Hepatocyte (in vitro differentiated cells): ENCODE results near the gene ERC2. TPM values are rescaled to one million over a fixed set of nuclear protein-coding genes. Genes with fewer than 3 reads are reported as not detected.

Source experiments
- DNase-seq: peaks from one replicate; pipeline ENCODE4 v3.0.0-alpha.2; 2016; ENCODE audit warnings: low spot score
- H2AFZ ChIP-seq: fragments of 200-600 bp; sonication (generic); 2 replicates; pipeline ENCODE4 v1.6.0; 2016; ENCODE audit warnings: antibody characterized with exemption, mild to moderate bottlenecking
- H3K27ac ChIP-seq: fragments of 200-600 bp; sonication (generic); 2 replicates; pipeline ENCODE4 v1.5.1; 2016; ENCODE audit warnings: mild to moderate bottlenecking
- H3K27me3 ChIP-seq: fragments of 200-600 bp; sonication (generic); 2 replicates; pipeline ENCODE4 v1.6.1; 2016
- H3K36me3 ChIP-seq: fragments of 200-600 bp; sonication (generic); replicated peaks from 2 replicates; pipeline ENCODE4 v1.5.1; 2016; ENCODE audit warnings: low read depth; ENCODE audit not compliant: insufficient read depth
- H3K4me1 ChIP-seq: fragments of 200-600 bp; sonication (generic); 2 replicates; pipeline ENCODE4 v1.5.1; 2016; ENCODE audit warnings: mild to moderate bottlenecking, moderate library complexity; ENCODE audit not compliant: insufficient read depth
- H3K4me2 ChIP-seq: fragments of 200-600 bp; sonication (generic); 2 replicates; pipeline ENCODE4 v1.6.0; 2016
- H3K4me3 ChIP-seq: fragments of 200-600 bp; sonication (generic); 2 replicates; pipeline ENCODE4 v1.5.1; 2016; ENCODE audit warnings: mild to moderate bottlenecking
- H3K79me2 ChIP-seq: fragments of 200-600 bp; sonication (generic); 2 replicates; pipeline ENCODE4 v1.6.0; 2017; ENCODE audit warnings: mild to moderate bottlenecking
- H3K9me2 ChIP-seq: fragments of 200-600 bp; sonication (generic); replicated peaks from 2 replicates; pipeline ENCODE4 v1.6.0; 2017; ENCODE audit warnings: mild to moderate bottlenecking; ENCODE audit not compliant: insufficient read depth
- H3K9me3 ChIP-seq: fragments of 200-600 bp; sonication (generic); 2 replicates; pipeline ENCODE4 v1.5.1; 2016; ENCODE audit warnings: low read depth, mild to moderate bottlenecking
- H4K20me1 ChIP-seq: fragments of 200-600 bp; sonication (generic); 2 replicates; pipeline ENCODE4 v1.6.0; 2016; ENCODE audit warnings: mild to moderate bottlenecking; ENCODE audit not compliant: insufficient read depth, poor library complexity, severe bottlenecking
- EZH2 ChIP-seq: fragments of 200-600 bp; sonication (generic); IDR thresholded peaks from 2 replicates; pipeline ENCODE4 v1.6.1; 2016; ENCODE audit warnings: antibody characterized with exemption, mild to moderate bottlenecking, borderline replicate concordance
- EZH2phosphoT487 ChIP-seq: fragments of 200-600 bp; sonication (generic); IDR thresholded peaks from one replicate; pipeline ENCODE4 v1.6.1; 2018; ENCODE audit warnings: antibody characterized with exemption, mild to moderate bottlenecking, low read depth, moderate library complexity; ENCODE audit not compliant: unreplicated experiment, severe bottlenecking
- WGBS: methylation state at CpG from one replicate; pipeline ENCODE4 v1.1.6; 2016; ENCODE audit warnings: low lambda C conversion rate; ENCODE audit errors: missing lambda C conversion rate; 5-methylcytosine and 5-hydroxymethylcytosine counted together
- polyA plus RNA-seq: library from polyadenylated mRNA; unstranded; fragments of >200 nt; fragmentation: Nextera tagmentation; extraction: Ambion mirVana; gene quantifications from 2 replicates; pipeline ENCODE4 v1.2.1, GENCODE V29; 2016
- total RNA-seq: library from RNA; depleted of rRNA; stranded (reverse); fragments of >200 nt; gene quantifications from 2 replicates; pipeline ENCODE4 v1.2.3, GENCODE V29; 2014
- TF ChIP-seq, protein P1 (sequence below): fragments of 200-600 bp; sonication (generic); IDR thresholded peaks from 2 replicates; pipeline ENCODE4 v1.5.1; 2016; ENCODE audit warnings: antibody characterized with exemption, mild to moderate bottlenecking; ENCODE audit not compliant: poor library complexity

ERC2 gene
- total and polyA plus RNA-seq, 2 experiments from 2014 or later = 1.2 to 5.3 TPM

DNA sequence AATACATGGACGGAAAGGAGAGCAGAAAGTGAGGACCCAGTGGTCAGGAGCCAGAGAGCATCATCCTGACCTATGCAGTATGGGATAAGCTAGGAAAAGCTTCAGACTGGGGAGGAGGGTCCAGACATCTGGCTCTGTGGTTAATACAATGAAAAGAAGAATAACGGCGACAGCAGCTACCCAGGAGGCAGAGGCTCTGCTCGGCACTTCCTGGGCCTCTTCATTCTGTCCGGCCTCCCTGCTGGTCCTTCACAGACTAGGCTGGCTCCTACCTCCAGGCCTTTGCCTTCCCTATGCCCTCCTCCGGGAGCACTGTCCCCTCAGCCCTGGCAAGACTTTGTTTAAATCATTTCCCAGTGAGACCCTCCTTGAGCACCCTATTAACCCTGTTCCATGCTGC lies 922.3 kb downstream of the ERC2 start:
- H2AFZ ChIP-seq = no peak overlapping the region
- H3K4me1 ChIP-seq = no peaks in the 10 kb centered on the region
- no peaks in the 10 kb centered on the region for H3K27me3 ChIP-seq
- H4K20me1 ChIP-seq = no peaks in the 10 kb centered on the region
- no peaks in the 10 kb centered on the region for H3K9me3 ChIP-seq
- no peaks in the 10 kb centered on the region for H3K36me3 ChIP-seq
- no peak overlapping the region for H3K27ac ChIP-seq
- no peaks in the 10 kb centered on the region for H3K79me2 ChIP-seq
- H3K4me2 ChIP-seq = no peak overlapping the region
- H3K9me2 ChIP-seq = no peaks in the 10 kb centered on the region
- 86% methylated on average over 6 of the region's 6 CpGs for WGBS
- TF ChIP-seq, protein P1, sequence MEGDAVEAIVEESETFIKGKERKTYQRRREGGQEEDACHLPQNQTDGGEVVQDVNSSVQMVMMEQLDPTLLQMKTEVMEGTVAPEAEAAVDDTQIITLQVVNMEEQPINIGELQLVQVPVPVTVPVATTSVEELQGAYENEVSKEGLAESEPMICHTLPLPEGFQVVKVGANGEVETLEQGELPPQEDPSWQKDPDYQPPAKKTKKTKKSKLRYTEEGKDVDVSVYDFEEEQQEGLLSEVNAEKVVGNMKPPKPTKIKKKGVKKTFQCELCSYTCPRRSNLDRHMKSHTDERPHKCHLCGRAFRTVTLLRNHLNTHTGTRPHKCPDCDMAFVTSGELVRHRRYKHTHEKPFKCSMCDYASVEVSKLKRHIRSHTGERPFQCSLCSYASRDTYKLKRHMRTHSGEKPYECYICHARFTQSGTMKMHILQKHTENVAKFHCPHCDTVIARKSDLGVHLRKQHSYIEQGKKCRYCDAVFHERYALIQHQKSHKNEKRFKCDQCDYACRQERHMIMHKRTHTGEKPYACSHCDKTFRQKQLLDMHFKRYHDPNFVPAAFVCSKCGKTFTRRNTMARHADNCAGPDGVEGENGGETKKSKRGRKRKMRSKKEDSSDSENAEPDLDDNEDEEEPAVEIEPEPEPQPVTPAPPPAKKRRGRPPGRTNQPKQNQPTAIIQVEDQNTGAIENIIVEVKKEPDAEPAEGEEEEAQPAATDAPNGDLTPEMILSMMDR = no peak
- no peak for TF ChIP-seq EZH2phosphoT487
- no peak for TF ChIP-seq EZH2
- H3K4me3 ChIP-seq = no peak overlapping the region
- DNase-seq = no peak

DNA sequence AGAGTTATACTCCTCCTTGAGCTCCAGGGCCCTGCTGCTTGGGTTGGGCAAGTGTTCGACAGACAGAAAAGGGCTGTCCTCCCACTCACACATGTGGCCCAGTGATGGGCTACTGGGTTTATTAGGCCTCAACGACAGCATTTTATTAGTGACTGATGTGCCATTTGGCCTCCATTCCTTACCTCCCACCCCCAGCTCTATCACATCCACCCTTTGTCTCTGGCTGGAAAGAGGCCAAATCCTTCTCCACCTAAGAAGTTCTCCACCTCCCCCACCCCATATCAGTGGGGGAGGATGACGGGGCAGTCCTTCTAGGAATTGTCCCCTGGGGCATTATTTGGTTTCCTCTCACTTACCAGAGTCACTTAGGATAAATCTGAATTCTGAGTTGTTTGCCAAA lies 924.0 kb downstream of the ERC2 start:
- no peaks in the 10 kb centered on the region for H3K9me3 ChIP-seq
- H3K9me2 ChIP-seq = no peaks in the 10 kb centered on the region
- no peak overlapping the region for H3K27ac ChIP-seq
- TF ChIP-seq, protein P1 = no peak
- H3K4me3 ChIP-seq = no peak overlapping the region
- no peaks in the 10 kb centered on the region for H3K36me3 ChIP-seq
- H2AFZ ChIP-seq = no peak overlapping the region
- H3K79me2 ChIP-seq = no peaks in the 10 kb centered on the region
- no peaks in the 10 kb centered on the region for H4K20me1 ChIP-seq
- no peaks in the 10 kb centered on the region for H3K27me3 ChIP-seq
- no peak for DNase-seq
- H3K4me1 ChIP-seq = no peaks in the 10 kb centered on the region
- no peak overlapping the region for H3K4me2 ChIP-seq
- 44% methylated on average over 3 of the region's 3 CpGs for WGBS

- no peaks in the 10 kb centered on the region for H3K36me3 ChIP-seq
- H3K4me3 ChIP-seq = no peak overlapping the region
- H2AFZ ChIP-seq = no peak overlapping the region
- H4K20me1 ChIP-seq = no peaks in the 10 kb centered on the region
- no peak overlapping the region for H3K27ac ChIP-seq
- no peaks in the 10 kb centered on the region for H3K9me3 ChIP-seq
- no peak for DNase-seq
- TF ChIP-seq EZH2phosphoT487 = no peak
- TF ChIP-seq, protein P1 = no peak
- no peak for TF ChIP-seq EZH2
- no peaks in the 10 kb centered on the region for H3K27me3 ChIP-seq
- whole genome bisulfite sequencing = 95% methylated on average over 12 of the region's 12 CpGs
- no peak overlapping the region for H3K4me2 ChIP-seq
- no peaks in the 10 kb centered on the region for H3K4me1 ChIP-seq
- H3K9me2 ChIP-seq = no peaks in the 10 kb centered on the region
- no peaks in the 10 kb centered on the region for H3K79me2 ChIP-seq
These were observed 925.1 kb downstream of the ERC2 start for GRCh38 chr3:55543181-55543614.

GRCh38 chr3:55541456-55541855 lies 926.8 kb downstream of the ERC2 start:
- Histone ChIP-seq H3K4me2 (no peak overlapping the region), H3K79me2 (no peaks in the 10 kb centered on the region), H3K9me3 (no peaks in the 10 kb centered on the region), H3K9me2 (no peaks in the 10 kb centered on the region), H2AFZ (no peak overlapping the region), H3K36me3 (no peaks in the 10 kb centered on the region), H3K4me3 (no peak overlapping the region), H4K20me1 (no peaks in the 10 kb centered on the region), H3K4me1 (no peaks in the 10 kb centered on the region), H3K27ac (no peak overlapping the region), H3K27me3 (no peaks in the 10 kb centered on the region)
- 36% methylated on average over 2 of the region's 2 CpGs for WGBS
- TF ChIP-seq, protein P1 = no peak
- TF ChIP-seq EZH2phosphoT487 (no peak), EZH2 (no peak)
- no peak for DNase-seq
